IMR-90 (cell line): ENCODE measurements around the gene OR2AK2. TPM values are rescaled to one million over a fixed set of nuclear protein-coding genes. Genes with fewer than 3 reads are reported as not detected.

Experiments
- ATAC-seq: fragments of 200-7000 bp; cut with Tn5 transposase; 2 replicates; pipeline ENCODE4 v1.9.1; 2020; ENCODE audit warnings: low read depth, mild to moderate bottlenecking, moderate library complexity
- BruUV-seq: library from RNA; stranded (reverse); fragments of 400-500 nt; replicated peaks from 2 replicates; lab custom pipeline; 2021; lab: Mats Ljungman, UMichigan
- CTCF ChIA-PET: fragments of 300-600 bp; formaldehyde crosslinking; extraction: SDS; loops from one replicate; lab custom pipeline; 2021; ENCODE audit warnings: antibody characterized with exemption; lab: Yijun Ruan, JAX
- POLR2A ChIA-PET: fragments of 300-600 bp; sonication (Branson Sonifier 250); formaldehyde crosslinking; loops from one replicate; lab custom pipeline; 2022; ENCODE audit warnings: antibody characterized with exemption; ENCODE audit not compliant: unreplicated experiment; lab: Charles Lee
- DNase-seq: peaks from one replicate; pipeline ENCODE4 v3.0.0; 2013
- H2AFZ ChIP-seq: replicated peaks from 2 replicates; pipeline ENCODE3; 2013; ENCODE audit warnings: low read length, mild to moderate bottlenecking; ENCODE audit not compliant: poor library complexity
- H2AK5ac ChIP-seq: 2 replicates; pipeline ENCODE4 v1.6.1; 2013; ENCODE audit warnings: low read depth, low read length, inconsistent platforms
- H2AK9ac ChIP-seq: replicated peaks from 2 replicates; pipeline ENCODE3; 2013; ENCODE audit warnings: mild to moderate bottlenecking, low read depth, low read length, moderate library complexity; ENCODE audit not compliant: poor library complexity
- H2BK120ac ChIP-seq: 2 replicates; pipeline ENCODE4 v1.6.1; 2013; ENCODE audit warnings: low read depth, low read length, inconsistent platforms
- H2BK15ac ChIP-seq: 3 replicates; pipeline ENCODE4 v1.6.1; 2013; ENCODE audit warnings: low read depth, low read length, inconsistent platforms
- H2BK20ac ChIP-seq: 2 replicates; pipeline ENCODE4 v1.6.1; 2013; ENCODE audit warnings: low read depth, mild to moderate bottlenecking, inconsistent platforms, low read length, moderate library complexity
- H2BK5ac ChIP-seq: 2 replicates; pipeline ENCODE4 v1.6.1; 2013; ENCODE audit warnings: mild to moderate bottlenecking, low read depth, low read length, inconsistent platforms; ENCODE audit not compliant: poor library complexity, severe bottlenecking
- H3K14ac ChIP-seq: replicated peaks from 2 replicates; pipeline ENCODE4 v1.6.1; 2013; ENCODE audit warnings: low read depth, low read length, inconsistent platforms
- H3K18ac ChIP-seq: 2 replicates; pipeline ENCODE4 v1.6.1; 2013; ENCODE audit warnings: low read depth, low read length, control low read depth
- H3K23ac ChIP-seq: 2 replicates; pipeline ENCODE4 v1.6.1; 2013; ENCODE audit warnings: low read depth, low read length, inconsistent platforms
- H3K27ac ChIP-seq: 2 replicates; pipeline ENCODE4 v1.5.1; 2013; ENCODE audit warnings: mild to moderate bottlenecking, control low read depth, low read length; ENCODE audit not compliant: insufficient read depth
- H3K27me3 ChIP-seq: 2 replicates; pipeline ENCODE4 v1.6.1; 2013; ENCODE audit warnings: low read length; ENCODE audit not compliant: control insufficient read depth, insufficient read depth
- H3K36me3 ChIP-seq: 2 replicates; pipeline ENCODE4 v1.6.1; 2013; ENCODE audit warnings: low read length, mixed read lengths; ENCODE audit not compliant: control insufficient read depth, insufficient read depth
- H3K4ac ChIP-seq: 2 replicates; pipeline ENCODE4 v1.6.1; 2013; ENCODE audit warnings: low read depth, low read length, inconsistent platforms
- H3K4me1 ChIP-seq: 2 replicates; pipeline ENCODE4 v1.6.1; 2013; ENCODE audit warnings: low read length, mixed read lengths; ENCODE audit not compliant: control insufficient read depth, insufficient read depth
- H3K4me2 ChIP-seq: 2 replicates; pipeline ENCODE4 v1.6.1; 2013; ENCODE audit warnings: low read depth, mild to moderate bottlenecking, control low read depth, low read length, moderate library complexity
- H3K4me3 ChIP-seq: 2 replicates; pipeline ENCODE4 v1.5.1; 2013; ENCODE audit warnings: low read depth, mild to moderate bottlenecking, control low read depth, low read length, moderate library complexity; ENCODE audit not compliant: insufficient read depth
- H3K56ac ChIP-seq: 2 replicates; pipeline ENCODE4 v1.6.1; 2013; ENCODE audit warnings: low read length, inconsistent platforms; ENCODE audit not compliant: insufficient read depth; ENCODE audit errors: extremely low read depth
- H3K79me1 ChIP-seq, 2 experiments: 2 replicates each; pipeline ENCODE4 v1.6.1; 2013; ENCODE audit warnings: low read length in 2 of 2, inconsistent platforms in 1 of 2, low read depth in 1 of 2
- H3K9ac ChIP-seq: 2 replicates; pipeline ENCODE4 v1.6.1; 2013; ENCODE audit warnings: low read depth, low read length, control low read depth
- H3K9me1 ChIP-seq: 2 replicates; pipeline ENCODE4 v1.6.1; 2013; ENCODE audit warnings: low read length, inconsistent platforms; ENCODE audit not compliant: insufficient read depth
- H3K9me3 ChIP-seq: 2 replicates; pipeline ENCODE4 v1.6.1; 2013; ENCODE audit warnings: low read length; ENCODE audit not compliant: control insufficient read depth, insufficient read depth
- H4K20me1 ChIP-seq: 2 replicates; pipeline ENCODE4 v1.6.1; 2013; ENCODE audit warnings: low read length, inconsistent platforms; ENCODE audit not compliant: insufficient read depth
- H4K5ac ChIP-seq: 2 replicates; pipeline ENCODE4 v1.6.1; 2013; ENCODE audit warnings: mild to moderate bottlenecking, low read depth, low read length, control low read depth
- H4K8ac ChIP-seq, 2 experiments: 2 replicates each; pipeline ENCODE4 v1.6.1; 2013; ENCODE audit warnings: low read depth in 2 of 2, low read length in 2 of 2, control low read depth in 1 of 2, inconsistent platforms in 1 of 2
- H4K91ac ChIP-seq: 2 replicates; pipeline ENCODE4 v1.6.1; 2013; ENCODE audit warnings: low read depth, low read length, inconsistent platforms; ENCODE audit not compliant: insufficient read depth
- BHLHE40 ChIP-seq: fragments of 150-350 bp; IDR thresholded peaks from 2 replicates; pipeline ENCODE4 v1.6.1; 2016; ENCODE audit warnings: mild to moderate bottlenecking, low read depth, low read length
- CEBPB ChIP-seq: IDR thresholded peaks from 2 replicates; pipeline ENCODE4 v1.6.1; 2012; ENCODE audit warnings: low read depth, low read length, improper control_type of control experiment
- CHD1 ChIP-seq: IDR thresholded peaks from 2 replicates; pipeline ENCODE4 v1.6.1; 2012; ENCODE audit warnings: low read depth, low read length, improper control_type of control experiment
- FOS ChIP-seq: fragments of 150-350 bp; IDR thresholded peaks from 2 replicates; pipeline ENCODE4 v1.6.1; 2016; ENCODE audit warnings: low read depth, low read length
- MAFK ChIP-seq: IDR thresholded peaks from 2 replicates; pipeline ENCODE4 v1.6.1; 2012; ENCODE audit warnings: low read depth, low read length, improper control_type of control experiment
- MAZ ChIP-seq: IDR thresholded peaks from 2 replicates; pipeline ENCODE4 v1.6.1; 2012; ENCODE audit warnings: low read depth, mild to moderate bottlenecking, low read length, improper control_type of control experiment, moderate library complexity, borderline replicate concordance
- MXI1 ChIP-seq: IDR thresholded peaks from 2 replicates; pipeline ENCODE4 v1.6.1; 2012; ENCODE audit warnings: low read depth, mild to moderate bottlenecking, low read length, moderate library complexity, borderline replicate concordance
- NFE2L2 ChIP-seq: fragments of 150-350 bp; IDR thresholded peaks from 2 replicates; pipeline ENCODE4 v1.6.1; 2016; ENCODE audit warnings: low read depth, mild to moderate bottlenecking, low read length
- POLR2A ChIP-seq: IDR thresholded peaks from 2 replicates; pipeline ENCODE4 v1.6.1; 2012; ENCODE audit warnings: mild to moderate bottlenecking, low read depth, low read length
- RAD21 ChIP-seq: IDR thresholded peaks from 2 replicates; pipeline ENCODE4 v1.6.1; 2012; ENCODE audit warnings: low read length, improper control_type of control experiment
- RCOR1 ChIP-seq: IDR thresholded peaks from 2 replicates; pipeline ENCODE4 v1.6.1; 2012; ENCODE audit warnings: mild to moderate bottlenecking, low read length, improper control_type of control experiment; ENCODE audit not compliant: insufficient replicate concordance
- RFX5 ChIP-seq: IDR thresholded peaks from 2 replicates; pipeline ENCODE4 v1.8.0; 2012; ENCODE audit warnings: low read depth, mild to moderate bottlenecking, low read length, moderate library complexity
- SMC3 ChIP-seq: fragments of 150-350 bp; IDR thresholded peaks from 2 replicates; pipeline ENCODE4 v1.6.1; 2016; ENCODE audit warnings: low read depth, mild to moderate bottlenecking, antibody characterized with exemption, low read length, moderate library complexity
- WGBS, 2 experiments: methylation state at CpG; one replicate each; pipeline versions ENCODE4 v1.1.5 to v1.1.7; 2013; ENCODE audit warnings: missing lambda C conversion rate in 2 of 2; ENCODE audit not compliant: insufficient read length in 1 of 2; ENCODE audit errors: extremely low coverage in 2 of 2; 5-methylcytosine and 5-hydroxymethylcytosine counted together
- dilution Hi-C: fragments of 300-500 bp; cut with HindIII; formaldehyde crosslinking; loops from one replicate; pipeline ENCODE4 v1.14.3; 2018; ENCODE audit warnings: low sequenced_read_pairs; ENCODE audit not compliant: unreplicated experiment
- in situ Hi-C: fragments of 300-500 bp; cut with MboI; formaldehyde crosslinking; loops from 3 replicates; pipeline ENCODE4 v1.14.3; 2019; ENCODE audit warnings: low sequenced_read_pairs, inconsistent platforms, mixed read lengths
- intact Hi-C: fragments of 100-400 bp; cut with micrococcal nuclease; formaldehyde crosslinking; loops from 2 replicates; pipeline ENCODE4 v1.10.0; 2022
- polyA plus RNA-seq, 3 experiments: library from polyadenylated mRNA; depleted of rRNA; stranded (reverse); fragments of >200 nt; gene quantifications; 2 replicates each; pipeline ENCODE4 v1.2.3, GENCODE V29; 2012; ENCODE audit warnings: low replicate concordance in 1 of 3
- total RNA-seq: library from RNA; depleted of rRNA; stranded (reverse); fragments of >200 nt; gene quantifications from 2 replicates; pipeline ENCODE4 v1.2.3, GENCODE V29; 2012
- TF ChIP-seq, protein P1 (sequence below): fragments of 150-350 bp; IDR thresholded peaks from 2 replicates; pipeline ENCODE4 v1.6.1; 2017; ENCODE audit warnings: mild to moderate bottlenecking, antibody characterized with exemption, low read length, low read depth
- TF ChIP-seq, protein P2 (sequence below): conservative IDR thresholded peaks from 2 replicates; pipeline ENCODE4 v1.5.1; 2012; ENCODE audit warnings: mild to moderate bottlenecking, low read depth, low read length, improper control_type of control experiment
- TF ChIP-seq, protein P3 (sequence below): fragments of 150-350 bp; IDR thresholded peaks from 2 replicates; pipeline ENCODE4 v1.6.1; 2016; ENCODE audit warnings: low read depth, mild to moderate bottlenecking, low read length, moderate library complexity, borderline replicate concordance

OR2AK2 gene
- total and polyA plus RNA-seq, 2 of the 4 experiments (the other 2 are of a cell fraction), result not detected

DNA sequence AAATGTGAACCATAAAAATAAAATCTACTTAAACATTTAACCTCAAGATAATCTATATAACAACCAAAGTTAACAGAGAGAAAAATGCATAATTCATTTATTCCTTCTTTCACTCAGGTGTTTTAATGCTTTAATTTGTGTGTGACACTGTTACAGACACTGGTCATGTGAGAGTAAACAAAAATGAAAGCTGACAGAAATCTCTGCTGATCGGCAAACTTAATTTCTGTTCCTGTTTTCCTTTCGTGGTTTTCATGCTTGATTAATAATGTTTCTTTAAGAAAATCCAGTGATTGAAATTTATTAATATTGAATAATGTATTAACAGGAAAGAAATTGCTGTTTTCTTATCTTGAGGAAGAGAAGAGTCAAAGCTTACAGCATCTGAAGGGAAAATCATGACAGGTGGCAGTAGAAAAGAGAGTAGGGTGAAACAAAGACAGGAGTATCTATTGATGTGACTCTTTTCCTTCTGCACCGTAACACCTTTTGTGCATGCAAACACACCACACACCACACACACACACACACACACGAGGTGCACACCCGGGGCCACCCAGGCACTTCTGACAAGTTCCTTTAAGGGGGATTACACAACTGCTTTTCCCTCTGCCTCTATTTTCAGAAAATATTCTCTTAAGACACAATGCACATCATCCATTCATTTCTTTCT lies 1.6 kb downstream of the OR2AK2 start:
- peaks cover 14% of the 10 kb centered on the region for H3K9me3 ChIP-seq
- H3K4ac ChIP-seq, result no peak overlapping the region
- H2BK5ac ChIP-seq, result no peak overlapping the region
- intact Hi-C loops (no loop called here), in situ Hi-C loops (no loop called here), dilution Hi-C loops (no loop called here)
- no peaks in the 10 kb centered on the region for H3K27me3 ChIP-seq
- H2BK15ac ChIP-seq, result no peak overlapping the region
- no peak overlapping the region for H3K4me3 ChIP-seq
- H4K8ac ChIP-seq, result no peak overlapping the region
- no peak overlapping the region for H3K23ac ChIP-seq
- no peak overlapping the region for H3K4me2 ChIP-seq
- no peak overlapping the region for H3K56ac ChIP-seq
- CTCF ChIA-PET, result no interaction called here
- H3K9ac ChIP-seq, result no peak overlapping the region
- no peak overlapping the region for H2BK20ac ChIP-seq
- POLR2A ChIA-PET, result no interaction called here
- ATAC-seq, result no peak
- H3K18ac ChIP-seq, result no peak overlapping the region
- H2BK120ac ChIP-seq, result no peak overlapping the region
- H3K36me3 ChIP-seq, result no peaks in the 10 kb centered on the region
- H2AK9ac ChIP-seq, result peak overlapping the region; percentile 42
- TF ChIP-seq SMC3 (no peak), BHLHE40 (no peak), POLR2A (no peak), MXI1 (no peak), RCOR1 (no peak), CHD1 (no peak), MAFK (no peak), RFX5 (no peak), CEBPB (no peak), MAZ (no peak), FOS (no peak), NFE2L2 (no peak), RAD21 (no peak)
- TF ChIP-seq, protein P1, sequence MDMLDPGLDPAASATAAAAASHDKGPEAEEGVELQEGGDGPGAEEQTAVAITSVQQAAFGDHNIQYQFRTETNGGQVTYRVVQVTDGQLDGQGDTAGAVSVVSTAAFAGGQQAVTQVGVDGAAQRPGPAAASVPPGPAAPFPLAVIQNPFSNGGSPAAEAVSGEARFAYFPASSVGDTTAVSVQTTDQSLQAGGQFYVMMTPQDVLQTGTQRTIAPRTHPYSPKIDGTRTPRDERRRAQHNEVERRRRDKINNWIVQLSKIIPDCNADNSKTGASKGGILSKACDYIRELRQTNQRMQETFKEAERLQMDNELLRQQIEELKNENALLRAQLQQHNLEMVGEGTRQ, result no peak
- TF ChIP-seq, protein P2, sequence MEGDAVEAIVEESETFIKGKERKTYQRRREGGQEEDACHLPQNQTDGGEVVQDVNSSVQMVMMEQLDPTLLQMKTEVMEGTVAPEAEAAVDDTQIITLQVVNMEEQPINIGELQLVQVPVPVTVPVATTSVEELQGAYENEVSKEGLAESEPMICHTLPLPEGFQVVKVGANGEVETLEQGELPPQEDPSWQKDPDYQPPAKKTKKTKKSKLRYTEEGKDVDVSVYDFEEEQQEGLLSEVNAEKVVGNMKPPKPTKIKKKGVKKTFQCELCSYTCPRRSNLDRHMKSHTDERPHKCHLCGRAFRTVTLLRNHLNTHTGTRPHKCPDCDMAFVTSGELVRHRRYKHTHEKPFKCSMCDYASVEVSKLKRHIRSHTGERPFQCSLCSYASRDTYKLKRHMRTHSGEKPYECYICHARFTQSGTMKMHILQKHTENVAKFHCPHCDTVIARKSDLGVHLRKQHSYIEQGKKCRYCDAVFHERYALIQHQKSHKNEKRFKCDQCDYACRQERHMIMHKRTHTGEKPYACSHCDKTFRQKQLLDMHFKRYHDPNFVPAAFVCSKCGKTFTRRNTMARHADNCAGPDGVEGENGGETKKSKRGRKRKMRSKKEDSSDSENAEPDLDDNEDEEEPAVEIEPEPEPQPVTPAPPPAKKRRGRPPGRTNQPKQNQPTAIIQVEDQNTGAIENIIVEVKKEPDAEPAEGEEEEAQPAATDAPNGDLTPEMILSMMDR, result no peak
- TF ChIP-seq, protein P3, sequence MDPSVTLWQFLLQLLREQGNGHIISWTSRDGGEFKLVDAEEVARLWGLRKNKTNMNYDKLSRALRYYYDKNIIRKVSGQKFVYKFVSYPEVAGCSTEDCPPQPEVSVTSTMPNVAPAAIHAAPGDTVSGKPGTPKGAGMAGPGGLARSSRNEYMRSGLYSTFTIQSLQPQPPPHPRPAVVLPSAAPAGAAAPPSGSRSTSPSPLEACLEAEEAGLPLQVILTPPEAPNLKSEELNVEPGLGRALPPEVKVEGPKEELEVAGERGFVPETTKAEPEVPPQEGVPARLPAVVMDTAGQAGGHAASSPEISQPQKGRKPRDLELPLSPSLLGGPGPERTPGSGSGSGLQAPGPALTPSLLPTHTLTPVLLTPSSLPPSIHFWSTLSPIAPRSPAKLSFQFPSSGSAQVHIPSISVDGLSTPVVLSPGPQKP, result no peak
- BruUV-seq, result no TSS peak
- no peak for DNase-seq
- no peaks in the 10 kb centered on the region for H3K9me1 ChIP-seq
- no peak overlapping the region for H2AFZ ChIP-seq
- H4K5ac ChIP-seq, result no peak overlapping the region
- H4K91ac ChIP-seq, result no peak overlapping the region
- no peaks in the 10 kb centered on the region for H4K20me1 ChIP-seq
- WGBS, 2 experiments, result no CpG with 5 or more reads among the region's 5 CpGs
- no peak overlapping the region for H2AK5ac ChIP-seq
- H3K79me1 ChIP-seq, result no peaks in the 10 kb centered on the region
- H3K4me1 ChIP-seq, result no peaks in the 10 kb centered on the region
- H3K14ac ChIP-seq, result no peak overlapping the region
- no peak overlapping the region for H3K27ac ChIP-seq
